ENCODE measurements around the gene GMPPB.
"Not testable (repeated sequence)": the region's sequence is repeated elsewhere in the genome, so short reads cannot be mapped to it uniquely, and the experiment has no call there.

The GMPPB gene

DNA sequence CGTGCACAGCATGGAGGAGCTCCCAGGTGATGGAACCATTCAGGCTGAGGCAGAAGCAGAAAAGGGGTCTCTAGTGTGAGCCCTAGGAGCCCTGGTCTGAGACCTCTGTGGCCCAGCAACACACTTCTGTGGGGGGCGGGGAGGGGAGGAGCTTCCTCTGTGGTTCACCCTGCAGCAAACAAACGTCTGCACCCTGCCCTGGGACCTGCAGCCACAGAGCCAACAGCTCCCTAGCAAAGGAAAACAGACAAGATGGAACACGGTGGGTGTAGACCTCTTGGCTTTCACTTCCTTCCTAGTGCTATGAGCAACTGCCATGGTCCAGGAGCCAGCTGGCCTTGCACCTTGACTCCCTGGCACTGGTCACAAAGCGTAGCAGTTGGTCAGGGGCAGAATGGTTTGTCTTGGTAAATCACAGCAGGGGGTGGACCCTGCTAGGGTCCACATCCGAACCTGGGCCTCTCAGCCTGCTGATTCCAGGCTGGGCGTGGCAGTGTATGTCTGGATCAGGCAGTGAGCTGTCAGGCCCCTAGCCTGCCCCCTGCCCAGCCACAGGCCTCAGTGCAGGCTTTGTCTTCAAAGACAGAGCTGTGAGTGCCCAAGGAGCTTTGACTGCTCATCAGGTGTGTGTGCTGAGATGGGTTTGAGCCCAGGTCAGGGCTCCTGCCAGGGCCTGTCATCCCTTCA, 11.0 kb downstream of the GMPPB start:
- no peak for DNase-seq

DNA sequence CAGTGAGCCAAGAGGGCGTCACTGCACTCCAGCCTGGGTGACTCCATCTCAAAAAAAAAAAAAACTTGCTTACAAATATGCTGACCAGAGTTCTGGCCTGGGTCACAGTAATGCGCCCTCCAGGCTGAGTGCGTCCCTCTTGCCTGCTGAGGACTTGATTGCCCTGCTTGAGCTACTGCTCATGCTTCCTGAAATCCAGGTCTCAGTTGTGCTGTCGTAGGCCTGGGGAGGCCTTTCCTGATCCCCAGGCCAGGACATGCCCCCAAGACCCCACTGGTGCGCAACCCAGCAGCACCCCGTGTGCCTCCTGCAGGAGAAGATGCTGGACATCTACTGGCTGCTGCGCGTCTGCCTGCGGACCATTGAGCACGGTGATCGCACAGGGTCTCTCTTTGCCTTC, 11.6 kb downstream of the GMPPB start:
- no peak for DNase-seq

DNA sequence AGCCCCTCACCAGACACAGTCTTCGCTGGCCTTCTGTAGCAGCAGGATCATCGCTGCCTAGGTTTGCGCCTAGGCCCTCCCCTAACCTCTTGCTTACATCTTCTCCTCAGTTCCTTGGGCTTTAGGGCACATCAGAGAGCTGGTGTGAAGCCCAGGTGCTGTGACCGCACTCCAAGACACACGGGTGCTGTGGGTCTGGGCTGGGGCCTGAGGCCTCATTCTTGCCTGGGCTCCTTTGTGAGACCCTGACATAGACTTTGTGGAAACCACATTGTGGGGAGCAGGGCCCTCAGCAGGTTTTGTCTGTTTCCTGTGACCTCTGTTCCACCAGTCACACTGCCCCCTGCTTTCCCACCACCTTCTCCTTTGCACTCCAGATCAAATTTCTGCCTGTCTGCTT, 12.3 kb downstream of the GMPPB start:
- no peak for DNase-seq

DNA sequence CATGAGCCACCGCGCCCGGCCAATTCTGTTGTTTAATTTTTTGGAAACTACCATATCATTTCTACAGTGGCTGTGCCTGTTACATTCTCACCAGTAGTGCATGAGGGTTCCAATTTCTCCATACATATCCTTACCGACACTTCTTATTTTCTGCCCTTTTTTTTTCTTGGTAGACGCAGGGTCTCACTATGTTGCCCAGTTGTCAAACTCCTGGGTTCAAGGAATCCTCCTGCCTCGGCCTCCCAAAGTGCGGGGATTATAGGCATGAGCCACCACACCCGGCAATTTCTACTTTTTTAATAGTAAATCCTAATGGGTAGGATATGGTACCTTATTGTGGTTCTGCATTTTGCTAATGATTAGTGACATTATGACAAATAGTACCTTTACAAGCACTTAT, 13.9 kb downstream of the GMPPB start:
- DNase-seq, result no peak

DNA sequence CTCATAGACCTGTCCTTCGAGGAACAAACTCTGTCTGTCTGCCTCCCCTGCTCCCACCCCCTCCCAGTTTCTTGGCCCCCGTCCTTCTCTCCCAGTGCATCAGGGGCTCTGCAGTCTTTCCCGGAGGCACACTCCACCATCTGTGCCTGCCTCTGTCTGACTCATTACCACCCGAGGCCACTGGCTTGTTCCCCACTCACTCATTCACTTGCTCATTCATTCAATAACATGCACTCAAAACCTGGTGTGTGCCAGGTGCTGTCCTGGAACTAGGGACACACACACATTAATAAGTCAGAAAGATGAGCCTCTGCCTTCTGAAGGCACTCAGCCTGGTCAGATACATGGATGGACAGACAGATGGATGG, 16.7 kb downstream of the GMPPB start:
- DNase-seq, result no peak

DNA sequence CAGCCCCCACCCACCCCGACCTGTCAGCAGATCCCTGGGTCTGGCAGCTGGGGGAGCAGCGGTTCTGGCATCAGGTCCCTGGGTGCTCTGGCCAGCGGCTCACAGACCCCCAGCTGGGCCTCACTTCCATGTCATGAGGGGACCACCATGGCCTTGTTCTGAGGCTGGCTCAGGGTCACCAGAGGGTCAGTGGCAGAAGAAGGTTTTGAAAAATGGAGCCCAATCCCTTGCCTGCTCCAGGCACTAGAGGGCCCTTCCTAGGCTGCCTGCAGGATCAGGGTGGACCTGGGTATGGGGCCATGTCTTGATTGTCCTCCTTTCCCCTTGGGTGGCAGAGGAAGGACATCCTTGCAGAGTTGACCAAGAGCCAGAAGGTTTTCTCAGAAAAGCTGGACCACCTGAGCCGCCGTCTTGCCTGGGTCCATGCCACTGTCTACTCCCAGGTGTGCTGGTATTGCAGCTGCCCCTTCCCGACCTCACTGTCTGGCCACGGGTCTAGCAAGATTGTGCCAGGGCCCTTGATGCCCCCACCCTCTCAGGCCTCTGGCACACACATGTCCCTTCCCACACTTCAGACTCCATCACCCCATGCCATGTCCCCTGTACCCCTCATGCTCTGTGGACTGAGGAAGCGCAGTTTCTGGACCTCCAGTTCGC, 17.2 kb downstream of the GMPPB start:
- no peak for DNase-seq

DNA sequence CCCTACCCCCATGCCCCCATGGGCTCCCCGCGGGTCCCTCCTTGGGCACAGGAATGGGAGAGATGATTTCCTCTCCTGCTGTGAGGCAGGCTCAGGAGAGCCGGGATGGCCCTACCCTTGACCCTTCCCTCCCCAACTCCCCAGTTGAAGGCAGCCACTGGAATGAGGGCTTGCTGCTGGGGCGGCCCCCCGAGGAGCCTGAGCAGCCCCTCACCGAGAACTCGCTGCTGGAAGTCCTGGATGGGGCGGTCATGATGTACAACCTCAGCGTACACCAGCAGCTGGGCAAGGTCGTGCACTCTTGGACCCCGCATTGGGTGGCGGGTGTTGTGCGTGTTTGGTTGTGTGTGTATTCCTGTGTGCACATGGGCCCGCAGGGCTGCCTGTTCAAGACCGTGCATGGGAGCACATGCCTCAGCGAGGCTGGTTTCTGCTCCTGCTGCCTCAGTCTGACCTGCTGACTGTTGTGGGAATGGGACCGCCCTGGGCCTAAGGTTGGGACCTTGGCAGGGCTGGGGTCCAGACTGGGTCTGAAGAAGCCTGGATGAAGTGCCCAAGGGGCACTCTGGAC, 18.3 kb downstream of the GMPPB start:
- no peak for DNase-seq

DNA sequence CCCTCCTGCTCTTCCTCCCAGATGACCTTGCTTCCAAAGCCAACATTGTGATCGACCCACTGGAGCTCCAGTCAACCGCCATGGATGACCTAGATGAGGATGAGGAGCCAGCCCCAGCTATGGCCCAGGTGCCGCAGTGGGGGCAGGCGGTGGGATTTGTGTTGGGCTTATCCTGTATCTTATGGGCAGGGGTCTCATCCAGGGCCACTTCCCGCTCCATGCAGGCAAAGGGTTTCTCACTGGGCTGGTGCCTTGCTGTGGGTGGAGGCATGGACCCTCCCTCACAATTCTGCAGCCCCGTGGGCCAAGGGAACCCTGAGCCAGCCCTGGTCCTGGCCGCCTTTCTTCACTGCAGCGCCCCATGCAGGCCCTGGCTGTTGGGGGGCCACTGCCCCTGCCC, 19.1 kb downstream of the GMPPB start:
- DNase-seq, result no peak

DNA sequence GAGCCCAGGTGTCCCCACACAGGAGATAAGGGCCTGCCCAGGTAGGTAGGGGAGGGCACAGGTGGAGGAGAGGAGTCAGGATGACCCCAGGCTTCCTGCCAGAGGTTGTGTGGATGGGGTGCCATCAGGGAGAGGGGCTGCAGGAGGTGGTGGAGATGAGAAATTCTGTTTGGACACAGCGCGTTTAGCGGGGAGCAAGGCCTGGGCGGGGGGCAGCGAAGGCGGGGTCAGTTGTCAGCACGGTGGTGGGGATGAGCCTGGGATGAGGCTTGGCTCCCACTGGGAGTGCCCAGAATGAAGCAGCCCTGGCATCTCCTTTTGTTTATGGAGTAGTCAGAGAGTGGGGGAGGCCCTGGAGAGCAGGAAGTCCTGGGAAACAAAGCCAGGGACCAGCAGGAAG, 19.8 kb downstream of the GMPPB start:
- DNase-seq, result no peak

DNA sequence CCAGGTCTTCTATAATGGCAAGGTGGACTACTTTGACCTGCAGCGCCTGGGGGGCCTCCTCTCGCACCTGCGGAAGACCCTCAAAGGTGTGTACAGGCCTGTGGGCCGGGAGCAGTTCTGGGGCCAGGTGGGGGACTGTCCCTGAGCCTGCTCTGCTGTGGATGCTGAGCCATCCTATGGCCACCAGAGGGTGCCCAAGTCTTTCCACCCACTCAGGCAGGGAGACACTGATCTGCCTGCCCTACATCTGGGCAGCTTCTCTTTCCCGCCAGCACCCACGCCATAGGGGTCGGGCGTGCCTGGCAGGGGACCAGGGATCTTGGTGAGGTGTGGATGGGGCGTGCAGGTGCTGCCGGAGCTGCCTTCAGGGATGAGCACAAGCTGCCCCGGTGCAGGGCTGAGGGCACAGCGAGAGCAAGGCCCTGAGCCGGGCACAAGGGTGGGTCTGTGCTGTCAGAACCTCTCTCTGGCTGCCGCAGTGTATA, 20.3 kb downstream of the GMPPB start:
- peak; percentile 17 for DNase-seq

DNA sequence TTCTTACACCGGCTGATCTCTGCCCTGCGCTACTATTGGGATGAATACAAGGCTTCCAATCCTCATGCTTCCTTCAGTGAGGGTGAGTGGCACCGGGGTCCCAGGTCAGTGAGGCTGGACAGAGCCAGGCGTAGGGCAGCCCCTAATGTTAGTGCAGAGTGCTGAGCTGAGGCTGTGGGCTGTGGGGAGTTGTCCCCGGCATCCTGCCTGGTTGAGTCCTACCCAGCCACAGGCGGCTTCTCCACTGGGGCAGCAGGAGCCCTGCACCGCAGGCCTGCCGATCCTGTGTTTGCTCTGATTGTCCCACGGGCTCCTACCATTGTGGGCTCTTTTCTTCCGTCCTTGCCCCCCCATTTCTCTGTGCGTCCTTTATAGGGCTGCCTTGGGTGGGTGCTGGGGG, 21.1 kb downstream of the GMPPB start:
- DNase-seq, result no peak

DNA sequence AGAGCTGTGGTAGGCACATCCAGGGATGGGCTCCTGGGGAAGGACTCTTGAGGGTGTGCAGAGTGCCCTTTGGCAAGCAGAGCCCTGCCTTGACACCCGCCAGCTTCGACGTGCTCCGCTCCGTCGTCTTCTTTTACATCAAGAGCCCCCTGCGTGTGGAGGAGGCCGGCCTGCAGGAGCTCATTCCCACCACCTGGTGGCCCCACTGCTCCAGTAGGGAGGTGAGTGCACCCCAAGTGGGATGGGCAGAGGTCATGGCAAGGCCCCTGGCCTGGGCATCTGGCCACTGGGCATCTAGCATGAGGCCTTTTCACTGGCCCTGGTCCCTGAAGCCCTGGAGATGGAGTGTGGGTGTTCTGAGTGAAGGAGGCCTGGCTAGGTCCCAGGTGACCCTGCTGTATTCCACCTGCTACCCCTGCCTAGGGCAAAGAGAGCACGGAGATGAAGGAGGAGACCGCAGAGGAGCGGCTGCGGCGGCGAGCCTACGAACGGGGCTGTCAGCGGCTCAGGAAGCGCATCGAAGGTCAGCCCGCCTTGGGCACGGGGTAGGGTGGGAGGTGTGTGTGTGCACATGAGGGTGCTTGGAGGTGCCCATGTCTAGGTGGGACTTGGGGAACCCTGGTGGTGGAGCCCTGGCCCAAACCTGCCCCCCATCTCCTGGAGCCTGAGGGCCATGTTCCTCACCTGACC, 22.2 kb downstream of the GMPPB start:
- DNase-seq, result no peak

DNA sequence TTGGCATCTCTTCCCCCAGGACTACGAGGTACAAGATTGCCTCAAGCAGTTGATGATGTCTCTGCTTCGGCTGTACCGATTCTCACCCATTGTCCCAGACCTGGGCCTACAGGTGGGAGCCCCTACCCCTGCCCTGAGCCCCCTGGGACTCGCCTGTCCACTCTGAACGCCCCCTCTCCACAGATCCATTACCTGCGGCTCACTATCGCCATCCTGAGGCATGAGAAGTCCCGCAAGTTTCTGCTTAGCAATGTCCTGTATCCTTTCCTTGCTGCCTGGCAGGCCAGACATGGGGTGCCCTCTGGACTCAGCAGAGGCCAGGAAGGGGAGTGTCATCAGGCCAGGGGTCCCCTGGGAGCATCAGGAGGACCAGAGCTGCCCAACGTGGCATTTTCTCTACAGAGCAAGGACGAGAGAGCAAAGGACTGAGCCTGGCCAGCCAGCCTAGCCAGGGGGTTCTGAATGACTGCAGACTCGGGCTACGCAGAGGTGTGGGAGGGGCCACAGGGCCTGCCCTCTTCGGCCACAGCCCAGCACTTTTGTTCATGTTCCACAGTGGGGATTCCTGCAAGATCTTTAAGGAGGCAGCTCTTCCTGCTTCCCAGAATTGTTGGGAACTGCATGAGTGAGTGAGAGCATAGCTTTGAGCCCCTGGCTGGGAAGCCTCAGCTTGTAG, 23.2 kb downstream of the GMPPB start:
- no peak for DNase-seq

DNA sequence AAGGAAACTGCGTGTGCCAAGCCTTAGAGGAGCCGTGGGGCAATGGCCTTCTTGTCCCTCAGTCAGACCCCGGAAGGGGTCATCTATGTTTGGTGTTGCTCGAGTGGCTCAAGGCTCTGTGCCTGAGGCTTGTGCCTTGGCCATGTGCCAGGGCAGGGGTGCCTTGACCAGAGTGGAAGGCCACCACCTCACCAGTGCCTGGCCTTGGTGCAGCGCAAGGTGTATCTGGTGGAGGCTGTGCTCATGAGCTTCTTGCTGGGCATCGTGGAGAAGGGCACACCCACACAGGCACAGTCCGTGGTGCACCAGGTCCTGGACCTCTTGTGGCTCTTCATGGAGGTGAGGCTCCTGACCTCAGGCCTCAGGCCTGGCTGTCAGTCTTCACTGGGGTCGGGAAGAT, 23.7 kb downstream of the GMPPB start:
- DNase-seq, result no peak

DNA sequence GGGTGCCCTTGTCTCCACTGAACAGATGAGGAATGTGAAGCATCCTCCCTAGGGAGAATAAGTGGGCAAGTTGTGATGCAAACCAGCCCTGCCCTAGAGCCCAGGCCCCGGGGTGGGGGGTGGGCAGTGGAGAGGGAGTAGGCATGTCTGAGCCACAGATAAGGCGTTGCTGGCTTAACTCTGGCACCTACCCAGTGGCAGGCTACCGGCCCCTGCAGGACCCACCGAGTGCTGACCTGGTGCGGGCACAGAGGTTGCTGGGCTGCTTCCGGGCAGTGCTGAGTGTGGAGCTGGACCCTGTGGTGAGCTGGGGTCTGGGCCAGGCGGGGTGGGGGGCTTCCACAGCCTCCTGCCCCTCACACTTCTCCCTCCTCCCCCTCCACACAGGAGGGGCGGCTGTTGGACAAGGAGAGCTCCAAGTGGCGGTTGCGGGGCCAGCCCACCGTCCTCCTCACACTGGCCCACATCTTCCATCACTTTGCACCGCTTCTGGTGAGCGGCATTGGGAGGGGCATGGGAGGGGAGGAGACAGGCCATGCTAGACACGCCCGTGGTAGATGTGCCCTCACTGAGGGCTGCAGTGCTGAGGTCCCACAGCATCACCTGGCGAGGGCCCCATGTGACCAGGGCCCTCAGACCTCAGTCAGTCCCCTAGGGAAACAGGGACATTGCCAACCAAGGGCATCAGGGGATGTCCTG, 24.3 kb downstream of the GMPPB start:
- DNase-seq, result no peak

DNA sequence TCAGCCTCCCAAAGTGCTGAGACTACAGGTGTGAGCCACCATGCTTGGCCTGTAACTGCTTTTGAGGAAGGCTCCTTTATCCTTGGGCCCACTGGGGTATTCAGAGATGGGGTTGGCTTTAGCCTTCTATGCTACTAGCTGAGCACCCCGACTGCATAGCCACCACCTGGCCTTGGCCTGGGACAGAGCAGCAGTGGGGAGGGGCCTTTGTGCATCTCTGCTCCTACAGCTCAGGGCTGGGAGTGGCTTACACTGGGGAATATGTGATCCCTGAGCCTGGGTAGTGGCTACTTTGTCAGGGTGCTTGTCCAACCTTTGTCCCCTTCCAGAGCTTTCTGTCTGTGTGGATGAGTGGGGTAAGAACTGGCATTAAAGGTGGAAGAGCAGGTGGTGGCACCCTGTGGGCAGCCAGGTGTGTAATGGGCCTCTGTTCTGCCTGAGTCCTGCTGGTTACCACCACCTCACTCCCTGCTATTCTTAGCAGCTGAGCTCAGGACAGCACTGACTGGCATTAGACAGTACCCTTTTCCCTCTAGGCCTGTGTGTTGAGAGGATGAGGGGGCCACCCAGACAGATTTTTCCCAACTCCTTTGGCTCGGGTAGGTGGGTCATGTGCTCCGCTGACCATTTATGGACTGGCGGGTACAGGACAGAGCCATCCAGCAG, 28.3 kb downstream of the GMPPB start:
- not testable (repeated sequence) for DNase-seq

DNA sequence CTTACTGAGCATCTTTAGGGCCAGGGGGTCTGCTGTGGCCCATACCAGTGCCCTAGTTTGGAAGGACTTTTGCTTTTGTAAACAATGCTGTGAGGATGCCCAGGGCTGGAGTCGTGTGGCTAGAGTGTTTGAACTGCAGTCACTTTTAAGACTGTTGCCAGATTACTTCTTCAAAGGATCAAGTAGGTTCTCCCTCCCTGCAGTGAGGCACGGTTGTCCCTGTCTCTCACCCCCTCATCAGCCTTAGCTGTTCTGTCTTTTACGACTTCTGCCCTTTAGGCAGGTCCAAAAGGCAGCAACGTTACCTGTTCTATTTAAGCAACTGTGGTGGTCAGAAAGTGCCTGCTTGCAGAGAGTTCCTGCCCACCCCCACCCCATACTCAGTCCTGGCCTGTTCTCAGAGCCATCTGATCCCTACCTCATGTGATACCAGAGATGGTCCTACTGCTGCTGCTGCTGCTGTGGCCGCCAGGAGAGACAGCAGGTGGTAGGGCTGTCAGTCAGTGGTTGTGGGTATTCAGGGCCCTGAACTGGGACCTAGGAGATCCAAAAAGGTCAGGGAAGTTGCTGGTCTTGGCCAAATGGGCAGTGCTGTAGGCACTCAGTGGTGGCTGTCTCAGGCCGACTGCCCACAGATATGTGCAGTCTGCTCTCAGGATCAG, 29.2 kb downstream of the GMPPB start:
- not testable (repeated sequence) for DNase-seq

DNA sequence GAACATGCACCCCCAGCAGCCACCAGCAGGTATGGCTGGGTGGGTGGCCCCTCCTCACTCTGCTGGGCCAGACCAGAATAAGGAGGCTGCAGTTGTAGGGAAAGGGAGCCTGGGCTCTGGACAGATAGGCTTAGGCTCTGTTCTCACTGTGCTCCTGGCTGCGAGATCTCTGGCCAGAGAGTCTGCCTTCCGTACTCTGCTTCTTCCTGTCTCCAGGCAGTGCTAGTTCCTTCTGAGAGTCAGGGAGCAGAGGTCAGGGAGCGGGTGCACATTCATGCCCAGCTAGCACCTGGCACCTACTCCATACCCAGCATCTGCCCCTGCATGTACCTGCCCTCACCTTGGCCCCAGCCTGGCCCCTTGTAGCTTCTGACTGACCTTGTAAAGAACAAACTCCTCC, 32.3 kb downstream of the GMPPB start:
- not testable (repeated sequence) for DNase-seq

DNA sequence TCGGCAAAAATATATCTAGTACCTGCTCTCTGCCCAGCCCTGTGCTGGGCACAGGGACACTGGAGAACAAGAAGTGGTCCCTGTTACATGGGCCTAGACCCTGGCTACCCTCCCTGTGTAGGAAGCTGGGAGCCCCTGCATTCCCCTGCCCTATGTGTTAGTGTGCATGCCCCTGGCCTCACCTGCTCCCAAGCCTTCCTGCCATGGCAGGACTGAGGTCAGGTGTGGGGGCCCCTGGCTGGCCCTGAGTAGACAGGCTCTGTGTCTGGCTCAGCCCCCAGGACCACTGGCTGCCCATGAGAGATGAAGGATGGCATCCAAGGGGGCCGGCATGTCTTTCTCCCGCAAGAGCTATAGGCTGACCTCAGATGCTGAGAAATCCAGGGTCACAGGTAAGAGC, 32.9 kb downstream of the GMPPB start:
- not testable (repeated sequence) for DNase-seq

DNA sequence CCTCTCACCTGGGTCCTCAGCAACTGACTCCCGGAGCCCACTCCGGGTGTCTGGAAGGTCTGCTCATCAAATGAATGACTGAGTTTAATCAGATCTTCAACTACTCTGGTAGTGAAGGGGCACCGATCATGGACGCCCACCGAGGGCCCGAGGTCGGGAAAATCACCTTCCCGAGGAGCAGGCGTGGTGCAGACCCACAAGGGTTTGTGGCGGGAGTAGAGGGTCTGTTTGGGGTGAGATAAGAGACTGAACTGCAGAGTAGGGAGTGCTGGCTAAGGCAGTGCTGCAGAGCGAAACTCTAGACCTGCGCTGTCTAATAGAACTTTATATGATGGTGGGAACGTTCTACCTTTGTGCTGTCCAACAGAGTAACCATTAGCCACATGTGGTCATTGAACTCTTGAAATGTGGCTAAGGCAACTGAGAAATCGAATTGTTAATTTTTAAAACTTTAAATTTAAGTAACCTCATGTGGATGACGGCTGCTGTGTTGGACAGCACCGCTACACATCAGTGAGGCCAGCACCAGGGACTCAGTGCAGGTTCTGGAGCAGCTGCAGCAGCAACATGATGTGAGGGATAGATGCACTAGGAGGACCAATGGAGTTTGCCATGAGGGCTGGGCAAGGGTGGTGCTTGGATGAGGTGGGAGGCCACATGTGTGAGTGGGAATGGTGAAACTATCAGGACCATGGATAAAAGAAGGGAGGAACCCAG, 33.7 kb downstream of the GMPPB start:
- DNase-seq, result not testable (repeated sequence)

Data from DMS79 treated with DMSO at 0.1 percent for 48 hours (cell line).